NOMO-1 treated with DMSO at 0.1 percent for 48 hours (cell line): ENCODE results near the gene SH2D2A.

Experiments used
- DNase-seq: peaks from one replicate; lab custom pipeline; 2025; ENCODE audit not compliant: unreplicated experiment; lab: John Stamatoyannopoulos, UW

SH2D2A gene

GRCh38 chr1:156848461-156849150 lies 32.0 kb upstream of the SH2D2A start:
- DNase-seq = no peak

- no peak for DNase-seq
These were observed 31.2 kb upstream of the SH2D2A start for GRCh38 chr1:156847591-156848460.

- DNase-seq = no peak
These were observed 30.0 kb upstream of the SH2D2A start for GRCh38 chr1:156846643-156847042.

- no peak for DNase-seq
These were observed 29.4 kb upstream of the SH2D2A start for GRCh38 chr1:156845953-156846545.

GRCh38 chr1:156845055-156845952 lies 28.7 kb upstream of the SH2D2A start:
- no peak for DNase-seq

GRCh38 chr1:156844638-156845037 lies 28.0 kb upstream of the SH2D2A start:
- no peak for DNase-seq

GRCh38 chr1:156844102-156844501 lies 27.5 kb upstream of the SH2D2A start:
- DNase-seq = no peak

- DNase-seq = no peak
These were observed 26.1 kb upstream of the SH2D2A start for GRCh38 chr1:156842618-156843300.

- DNase-seq = no peak
These were observed 24.7 kb upstream of the SH2D2A start for GRCh38 chr1:156841295-156841855.

- no peak for DNase-seq
These were observed 24.2 kb upstream of the SH2D2A start for GRCh38 chr1:156840898-156841279.

- DNase-seq = no peak
These were observed 23.7 kb upstream of the SH2D2A start for GRCh38 chr1:156840186-156840897.

- no peak for DNase-seq
These were observed 22.9 kb upstream of the SH2D2A start for GRCh38 chr1:156839426-156840109.

GRCh38 chr1:156838972-156839371 lies 22.3 kb upstream of the SH2D2A start:
- DNase-seq = no peak

GRCh38 chr1:156836892-156837291 lies 20.2 kb upstream of the SH2D2A start:
- no peak for DNase-seq

GRCh38 chr1:156836041-156836654 lies 19.5 kb upstream of the SH2D2A start:
- DNase-seq = no peak

- DNase-seq = no peak
These were observed 17.7 kb upstream of the SH2D2A start for GRCh38 chr1:156834322-156834721.

GRCh38 chr1:156833603-156834002 lies 17.0 kb upstream of the SH2D2A start:
- DNase-seq = no peak

GRCh38 chr1:156832434-156832833 lies 15.8 kb upstream of the SH2D2A start:
- no peak for DNase-seq
